Adrenal gland (tissue), 5 donors: ENCODE results near the gene HSPA13.

ENCODE experiments used
- POLR2A ChIP-seq, 2 donors: fragments of 450-650 bp; IDR thresholded peaks; one replicate each; pipeline ENCODE4 v1.6.1; 2017; ENCODE audit warnings: antibody characterized with exemption in 2 of 2, mild to moderate bottlenecking in 2 of 2, moderate library complexity in 1 of 2
- TF ChIP-seq, protein P1 (sequence below), 6 experiments: fragments of 450-650 bp in 4 of 6; fragments of 200-600 bp in 2 of 6; sonication (generic) in 1 of 6; IDR thresholded peaks; 1 replicate in 5 of 6; 2 replicates in 1 of 6; pipeline versions ENCODE4 v1.5.1 to v1.8.0; 2016 to 2021; ENCODE audit warnings: antibody characterized with exemption in 6 of 6, mild to moderate bottlenecking in 2 of 6, moderate library complexity in 1 of 6
- donor health status: DM: no; HTN: no; CAD: no.

DNA sequence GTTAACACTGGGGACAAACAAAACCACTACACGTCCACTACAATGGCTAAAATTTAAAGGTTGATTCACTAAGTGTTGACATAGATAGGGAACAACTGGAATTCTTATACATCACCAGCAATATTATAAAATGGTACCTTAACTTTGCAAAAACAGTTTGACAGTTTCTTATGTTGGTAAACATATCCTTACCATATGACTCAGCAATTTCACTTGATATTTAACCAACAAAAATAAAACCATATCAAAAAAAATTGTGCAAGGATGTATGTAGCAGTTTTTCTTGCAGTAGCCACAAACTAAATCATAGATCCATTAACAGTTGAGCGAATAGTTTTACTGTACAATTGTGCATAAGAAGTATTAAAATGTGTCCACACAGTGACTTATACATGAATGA is 5.3 kb upstream of the HSPA13 start:
- TF ChIP-seq, protein P1, sequence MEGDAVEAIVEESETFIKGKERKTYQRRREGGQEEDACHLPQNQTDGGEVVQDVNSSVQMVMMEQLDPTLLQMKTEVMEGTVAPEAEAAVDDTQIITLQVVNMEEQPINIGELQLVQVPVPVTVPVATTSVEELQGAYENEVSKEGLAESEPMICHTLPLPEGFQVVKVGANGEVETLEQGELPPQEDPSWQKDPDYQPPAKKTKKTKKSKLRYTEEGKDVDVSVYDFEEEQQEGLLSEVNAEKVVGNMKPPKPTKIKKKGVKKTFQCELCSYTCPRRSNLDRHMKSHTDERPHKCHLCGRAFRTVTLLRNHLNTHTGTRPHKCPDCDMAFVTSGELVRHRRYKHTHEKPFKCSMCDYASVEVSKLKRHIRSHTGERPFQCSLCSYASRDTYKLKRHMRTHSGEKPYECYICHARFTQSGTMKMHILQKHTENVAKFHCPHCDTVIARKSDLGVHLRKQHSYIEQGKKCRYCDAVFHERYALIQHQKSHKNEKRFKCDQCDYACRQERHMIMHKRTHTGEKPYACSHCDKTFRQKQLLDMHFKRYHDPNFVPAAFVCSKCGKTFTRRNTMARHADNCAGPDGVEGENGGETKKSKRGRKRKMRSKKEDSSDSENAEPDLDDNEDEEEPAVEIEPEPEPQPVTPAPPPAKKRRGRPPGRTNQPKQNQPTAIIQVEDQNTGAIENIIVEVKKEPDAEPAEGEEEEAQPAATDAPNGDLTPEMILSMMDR (IDR thresholded peaks at IDR 0.05): no peak
- no peak for TF ChIP-seq POLR2A (IDR thresholded peaks at IDR 0.05)
